H1 (cell line): ENCODE data around the gene PRDX2. TPM values are rescaled to one million over a fixed set of nuclear protein-coding genes. Genes with fewer than 3 reads are reported as not detected.

Source experiments
- CTCF ChIA-PET: fragments of 300-600 bp; sonication (Branson Sonifier 250); formaldehyde crosslinking; loops from one replicate; lab custom pipeline; 2021; ENCODE audit not compliant: partially characterized antibody; lab: Charles Lee
- POLR2A ChIA-PET: fragments of 300-600 bp; sonication (Branson Sonifier 250); formaldehyde crosslinking; loops from one replicate; lab custom pipeline; 2021; ENCODE audit warnings: inconsistent platforms; ENCODE audit not compliant: partially characterized antibody; lab: Charles Lee
- DNase-seq, 2 experiments: peaks; one replicate each; pipeline versions ENCODE4 v3.0.0 to v3.0.0-alpha.2; 2010 to 2022; ENCODE audit warnings: low spot score in 2 of 2, low read depth in 1 of 2, mixed read lengths in 1 of 2
- FAIRE-seq: peaks from 2 replicates; lab custom pipeline; 2011; peaks lifted over from hg19 to GRCh38; lab: Jason Lieb, UNC
- H2AFZ ChIP-seq: 2 replicates; pipeline ENCODE4 v1.8.1; 2012; ENCODE audit warnings: low read length, inconsistent platforms
- H2AK5ac ChIP-seq: 2 replicates; pipeline ENCODE4 v1.6.1; 2013; ENCODE audit warnings: low read depth, low read length
- H2BK120ac ChIP-seq: replicated peaks from 2 replicates; pipeline ENCODE3; 2013; ENCODE audit warnings: low read depth, low read length, inconsistent platforms
- H2BK12ac ChIP-seq: 2 replicates; pipeline ENCODE4 v1.6.1; 2013; ENCODE audit warnings: low read depth, low read length
- H2BK15ac ChIP-seq: 2 replicates; pipeline ENCODE4 v1.6.1; 2013; ENCODE audit warnings: low read length
- H2BK20ac ChIP-seq: 2 replicates; pipeline ENCODE4 v1.6.1; 2013; ENCODE audit warnings: low read length
- H2BK5ac ChIP-seq: 2 replicates; pipeline ENCODE4 v1.6.1; 2013; ENCODE audit warnings: low read depth, low read length
- H3K14ac ChIP-seq: 2 replicates; pipeline ENCODE4 v1.6.1; 2013; ENCODE audit warnings: inconsistent platforms; ENCODE audit not compliant: insufficient read length
- H3K18ac ChIP-seq: 2 replicates; pipeline ENCODE4 v1.6.1; 2013; ENCODE audit warnings: low read length; ENCODE audit errors: extremely low read depth
- H3K23ac ChIP-seq: 2 replicates; pipeline ENCODE4 v1.6.1; 2013; ENCODE audit warnings: inconsistent platforms; ENCODE audit not compliant: insufficient read length
- H3K23me2 ChIP-seq: 2 replicates; pipeline ENCODE4 v1.6.1; 2013; ENCODE audit warnings: low read depth, low read length
- H3K27ac ChIP-seq: 2 replicates; pipeline ENCODE4 v1.6.1; 2011; ENCODE audit warnings: low read depth, low read length, inconsistent platforms
- H3K27me3 ChIP-seq, 4 experiments: replicated peaks in 1 of 4; 1 replicate in 1 of 4; 2 replicates in 3 of 4; pipeline versions ENCODE4 v1.6.1 to v1.8.1; 2011 to 2013; ENCODE audit warnings: low read length in 3 of 4, mild to moderate bottlenecking in 3 of 4, inconsistent platforms in 2 of 4, mixed read lengths in 2 of 4, moderate library complexity in 1 of 4; ENCODE audit not compliant: control insufficient read depth in 3 of 4, insufficient read depth in 3 of 4; ENCODE audit errors: extremely low read depth in 1 of 4
- H3K36me3 ChIP-seq, 4 experiments: 2 replicates each; pipeline versions ENCODE4 v1.6.1 to v1.8.1; 2011 to 2013; ENCODE audit warnings: mild to moderate bottlenecking in 4 of 4, low read length in 3 of 4, moderate library complexity in 2 of 4, control low read depth in 1 of 4, inconsistent platforms in 1 of 4; ENCODE audit not compliant: insufficient read depth in 4 of 4, control insufficient read depth in 2 of 4
- H3K4ac ChIP-seq: replicated peaks from 2 replicates; pipeline ENCODE3; 2013; ENCODE audit warnings: low read length, low read depth, mixed read lengths, inconsistent platforms; ENCODE audit not compliant: insufficient read length
- H3K4me1 ChIP-seq, 4 experiments: replicated peaks in 1 of 4; 1 replicate in 1 of 4; 2 replicates in 3 of 4; pipeline versions ENCODE4 v1.6.1 to v1.8.1; 2011 to 2013; ENCODE audit warnings: low read length in 3 of 4, inconsistent platforms in 2 of 4, mixed read lengths in 1 of 4; ENCODE audit not compliant: insufficient read depth in 4 of 4, control insufficient read depth in 3 of 4
- H3K4me2 ChIP-seq, 2 experiments: 2 replicates each; pipeline versions ENCODE4 v1.6.1 to v1.8.1; 2011 to 2013; ENCODE audit warnings: low read depth in 2 of 2, low read length in 2 of 2, control low read depth in 1 of 2, inconsistent platforms in 1 of 2, mild to moderate bottlenecking in 1 of 2; ENCODE audit not compliant: insufficient read depth in 1 of 2
- H3K4me3 ChIP-seq, 4 experiments: fragments of 200-600, 300-600 bp in 1 of 4; sonication (generic), shearing (Covaris generic), sonication (Bioruptor Twin) in 1 of 4; 2 replicates each; pipeline versions ENCODE4 v1.5.1 to v1.8.1; 2011 to 2016; ENCODE audit warnings: low read length in 4 of 4, low read depth in 3 of 4, control low read depth in 2 of 4, inconsistent platforms in 2 of 4, mild to moderate bottlenecking in 2 of 4, mixed read lengths in 1 of 4, moderate library complexity in 1 of 4; ENCODE audit not compliant: insufficient read depth in 2 of 4; ENCODE audit errors: extremely low read depth in 1 of 4
- H3K56ac ChIP-seq: replicated peaks from 2 replicates; pipeline ENCODE3; 2013; ENCODE audit warnings: low read depth, mild to moderate bottlenecking, mixed read lengths, low read length, inconsistent platforms; ENCODE audit not compliant: insufficient read length
- H3K79me1 ChIP-seq: 2 replicates; pipeline ENCODE4 v1.6.1; 2013; ENCODE audit warnings: low read depth, low read length, control low read depth
- H3K79me2 ChIP-seq, 2 experiments: 2 replicates each; pipeline versions ENCODE4 v1.6.1 to v1.8.1; 2012 to 2013; ENCODE audit warnings: low read length in 2 of 2, mild to moderate bottlenecking in 2 of 2, inconsistent platforms in 1 of 2; ENCODE audit not compliant: insufficient read depth in 2 of 2, control insufficient read depth in 1 of 2
- H3K9ac ChIP-seq, 4 experiments: replicated peaks in 1 of 4; 1 replicate in 1 of 4; 2 replicates in 3 of 4; pipeline versions ENCODE4 v1.6.1 to v1.8.1; 2011 to 2013; ENCODE audit warnings: low read depth in 3 of 4, low read length in 3 of 4, control low read depth in 2 of 4, mild to moderate bottlenecking in 2 of 4, moderate library complexity in 2 of 4, inconsistent platforms in 1 of 4; ENCODE audit errors: extremely low read depth in 1 of 4
- H3K9me3 ChIP-seq, 2 experiments: 2 replicates each; pipeline versions ENCODE4 v1.6.1 to v1.8.1; 2012 to 2013; ENCODE audit warnings: mild to moderate bottlenecking in 2 of 2, moderate library complexity in 2 of 2, control low read depth in 1 of 2, inconsistent platforms in 1 of 2, low read depth in 1 of 2, low read length in 1 of 2, mixed read lengths in 1 of 2; ENCODE audit not compliant: insufficient read depth in 2 of 2
- H4K20me1 ChIP-seq, 2 experiments: replicated peaks in 1 of 2; 2 replicates each; pipeline versions ENCODE3 to v1.8.1; 2011 to 2013; ENCODE audit warnings: inconsistent platforms in 2 of 2, low read length in 2 of 2, mild to moderate bottlenecking in 1 of 2; ENCODE audit not compliant: insufficient read depth in 2 of 2, control insufficient read depth in 1 of 2
- H4K5ac ChIP-seq: 2 replicates; pipeline ENCODE4 v1.6.1; 2013; ENCODE audit warnings: low read length, low read depth, mixed read lengths, inconsistent platforms; ENCODE audit not compliant: insufficient read length
- H4K8ac ChIP-seq: 2 replicates; pipeline ENCODE4 v1.8.0; 2013; ENCODE audit warnings: mild to moderate bottlenecking, moderate library complexity, low read length, inconsistent platforms; ENCODE audit not compliant: insufficient read depth; ENCODE audit errors: extremely low read depth
- H4K91ac ChIP-seq: replicated peaks from 2 replicates; pipeline ENCODE3; 2013; ENCODE audit warnings: low read length, mixed read lengths, inconsistent platforms; ENCODE audit not compliant: insufficient read length
- BACH1 ChIP-seq: IDR thresholded peaks from 2 replicates; pipeline ENCODE4 v1.6.1; 2012; ENCODE audit warnings: low read length, improper control_type of control experiment
- KDM1A ChIP-seq: fragments of 200-600, 300-600 bp; sonication (generic); IDR thresholded peaks from 2 replicates; pipeline ENCODE4 v1.7.1; 2016; ENCODE audit warnings: mild to moderate bottlenecking, low read length, borderline replicate concordance
- MAFK ChIP-seq: IDR thresholded peaks from 2 replicates; pipeline ENCODE4 v1.6.1; 2012; ENCODE audit warnings: low read depth, mild to moderate bottlenecking, improper control_type of control experiment, low read length
- SAP30 ChIP-seq: fragments of 300-600 bp; sonication (generic); IDR thresholded peaks from 2 replicates; pipeline ENCODE4 v1.7.1; 2012; ENCODE audit warnings: low read length, moderate library complexity, mild to moderate bottlenecking, inconsistent platforms; ENCODE audit not compliant: insufficient read depth, insufficient replicate concordance
- TCF12 ChIP-seq: IDR thresholded peaks from 2 replicates; pipeline ENCODE4 v1.6.1; 2011; ENCODE audit warnings: low read depth, mild to moderate bottlenecking, low read length
- YY1 ChIP-seq: IDR thresholded peaks from 2 replicates; pipeline ENCODE4 v1.6.1; 2011; ENCODE audit warnings: low read depth, mild to moderate bottlenecking, low read length
- WGBS, 2 experiments: shearing (Covaris generic) in 1 of 2; methylation state at CpG; one replicate each; pipeline versions ENCODE4 v1.1.6 to v1.1.7; 2013 to 2015; ENCODE audit warnings: low lambda C conversion rate in 2 of 2, mixed read lengths in 2 of 2, inconsistent platforms in 1 of 2, low coverage in 1 of 2, missing lambda C conversion rate in 1 of 2; ENCODE audit not compliant: insufficient replicate concordance in 2 of 2, insufficient coverage in 1 of 2, insufficient read length in 1 of 2; ENCODE audit errors: extremely low coverage in 1 of 2, missing lambda C conversion rate in 1 of 2; 5-methylcytosine and 5-hydroxymethylcytosine counted together
- polyA plus RNA-seq, 7 experiments: library from polyadenylated mRNA; depleted of rRNA in 3 of 7; stranded (reverse) in 5 of 7; unstranded in 2 of 7; fragments of >200 nt in 5 of 7; fragments of 200-250 nt in 2 of 7; gene quantifications; 1 replicate in 5 of 7; 2 replicates in 1 of 7; 4 replicates in 1 of 7; pipeline versions ENCODE4 v1.2.1 to v1.2.3, GENCODE V29; 2011 to 2013; ENCODE audit warnings: missing spikeins in 2 of 7, mixed read lengths in 2 of 7
- total RNA-seq: library from RNA; stranded (reverse); fragmentation: NEBNext Ultra II Directional; extraction: Animal tissue kit (Norgen Biotek cat#: 25700); gene quantifications from 2 replicates; pipeline ENCODE4 v1.2.1, GENCODE V29; 2021

The PRDX2 gene
- total and polyA plus RNA-seq, 2 of the 8 experiments (the other 6 are each of a cell fraction or from before 2014, with no cell fraction given), result 380 to 748 TPM

GRCh38 chr19:12770922-12771321, 30.7 kb downstream of the PRDX2 start:
- no peaks in the 10 kb centered on the region for H3K79me2 ChIP-seq
- no peak overlapping the region for H4K5ac ChIP-seq
- H3K9ac ChIP-seq, result no peak overlapping the region
- no peaks in the 10 kb centered on the region for H3K27me3 ChIP-seq
- DNase-seq (no peak), FAIRE-seq (no peak)
- H3K56ac ChIP-seq, result no peak overlapping the region
- no peaks in the 10 kb centered on the region for H3K9me3 ChIP-seq
- H3K14ac ChIP-seq, result no peak overlapping the region
- H3K79me1 ChIP-seq, result no peaks in the 10 kb centered on the region
- no peak overlapping the region for H2AK5ac ChIP-seq
- H3K36me3 ChIP-seq, result peaks cover 0 to 22% (median 9%) of the 10 kb centered on the region in 4 experiments; a peak in 7 of 8 replicates
- no peak overlapping the region for H2BK12ac ChIP-seq
- H2BK5ac ChIP-seq, result no peak overlapping the region
- POLR2A ChIA-PET, result interaction anchor here (1.3 to 16.6 kb wide), 4 partner anchors 13 to 37 kb away, joined by 7 to 317 read pairs (median 12); partner anchors contain the start of genes BEST2, JUNB, PRDX2 and THSD8
- no peak overlapping the region for H3K18ac ChIP-seq
- no peak overlapping the region for H2BK15ac ChIP-seq
- peaks cover 7% of the 10 kb centered on the region; the same call in 1 of the 2 replicates for H3K23me2 ChIP-seq
- peaks cover 0 to 3% of the 10 kb centered on the region in 2 experiments for H4K20me1 ChIP-seq
- no peak overlapping the region for H4K8ac ChIP-seq
- H4K91ac ChIP-seq, result no peak overlapping the region
- CTCF ChIA-PET, result interaction anchor here (0.9 to 11.2 kb wide), 4 partner anchors 8 to 48 kb away, joined by 4 to 137 read pairs (median 32); no protein-coding TSS in a partner anchor
- no peak overlapping the region for H3K4ac ChIP-seq
- no peak for TF ChIP-seq BACH1
- TF ChIP-seq YY1, result no peak
- no peak for TF ChIP-seq TCF12
- TF ChIP-seq SAP30, result no peak
- no peak for TF ChIP-seq KDM1A
- no peak for TF ChIP-seq MAFK
- H2BK120ac ChIP-seq, result no peak overlapping the region
- WGBS, 2 experiments, result 92% methylated on average over 12 of the region's 13 CpGs; no CpG with 5 or more reads in 1 of the 2 experiments
- no peak overlapping the region for H3K4me2 ChIP-seq
- no peak overlapping the region for H2AFZ ChIP-seq
- H3K4me3 ChIP-seq, result no peak overlapping the region
- no peak overlapping the region for H3K27ac ChIP-seq
- peaks cover 2 to 15% (median 8%) of the 10 kb centered on the region in 4 experiments for H3K4me1 ChIP-seq
- no peak overlapping the region for H2BK20ac ChIP-seq
- H3K23ac ChIP-seq, result no peak overlapping the region
